ENCODE measurements around the gene PHKA2.
"Not testable (repeated sequence)": the region's sequence is repeated elsewhere in the genome, so short reads cannot be mapped to it uniquely, and the experiment has no call there.

PHKA2 gene

GRCh38 chrX:18871161-18871890, 112.6 kb downstream of the PHKA2 start:
- no peak for DNase-seq (ENCODE audit: low read depth)

GRCh38 chrX:18864390-18864920, 119.5 kb downstream of the PHKA2 start:
- DNase-seq (ENCODE audit: low read depth) = no peak

- no peak for DNase-seq (ENCODE audit: low read depth)
Measured at GRCh38 chrX:18861511-18861910, 122.4 kb downstream of the PHKA2 start.

GRCh38 chrX:18856645-18856997, 127.3 kb downstream of the PHKA2 start:
- DNase-seq (ENCODE audit: low read depth) = no peak

- no peak for DNase-seq (ENCODE audit: low read depth)
Measured at GRCh38 chrX:18855919-18856644, 127.8 kb downstream of the PHKA2 start.

- not testable (repeated sequence) for DNase-seq (ENCODE audit: low read depth)
Measured at GRCh38 chrX:18847901-18848300, 136.0 kb downstream of the PHKA2 start.
